Stimulated activated CD4-positive, alpha-beta T cell treated with anti-CD3 and anti-CD28 coated beads, Interleukin-15, amount 100 ng/mL, for 24 hours (primary cell): ENCODE measurements around the gene FADD.
"Not testable (repeated sequence)": the region's sequence is repeated elsewhere in the genome, so short reads cannot be mapped to it uniquely, and the experiment has no call there.

Experiments used
- DNase-seq: peaks from one replicate; pipeline ENCODE4 v3.0.0-alpha.2; 2020

The FADD gene

GRCh38 chr11:70183032-70183431 lies 20.1 kb upstream of the FADD start:
- DNase-seq = no peak

GRCh38 chr11:70183483-70184176 lies 19.5 kb upstream of the FADD start:
- no peak for DNase-seq

GRCh38 chr11:70184396-70184795 lies 18.7 kb upstream of the FADD start:
- DNase-seq = no peak

GRCh38 chr11:70185348-70186055 lies 17.6 kb upstream of the FADD start:
- DNase-seq = no peak

GRCh38 chr11:70186420-70186819 lies 16.7 kb upstream of the FADD start:
- DNase-seq = no peak

- DNase-seq = no peak
Observed at GRCh38 chr11:70186936-70187335, 16.2 kb upstream of the FADD start.

GRCh38 chr11:70187771-70188170 lies 15.3 kb upstream of the FADD start:
- no peak for DNase-seq

- DNase-seq = no peak
Observed at GRCh38 chr11:70189622-70190021, 13.5 kb upstream of the FADD start.

- peak; percentile 74 for DNase-seq
Observed at GRCh38 chr11:70191495-70192140, 11.5 kb upstream of the FADD start.

GRCh38 chr11:70192666-70193410 lies 10.3 kb upstream of the FADD start:
- no peak for DNase-seq

- DNase-seq = no peak
Observed at GRCh38 chr11:70193411-70194292, 9.4 kb upstream of the FADD start.

GRCh38 chr11:70194792-70195791 lies 8.0 kb upstream of the FADD start:
- no peak for DNase-seq

- no peak for DNase-seq
Observed at GRCh38 chr11:70200212-70200844, 2.8 kb upstream of the FADD start.

- DNase-seq = not testable (repeated sequence)
Observed at GRCh38 chr11:70201047-70201446, 2.0 kb upstream of the FADD start.

GRCh38 chr11:70201882-70202861 lies 924 bp upstream of the FADD start:
- no peak for DNase-seq

- peak; percentile 95 for DNase-seq
Observed at GRCh38 chr11:70203751-70204465, 812 bp downstream of the FADD start.

- DNase-seq = peak; percentile 21
Observed at GRCh38 chr11:70204466-70204799, 1.3 kb downstream of the FADD start.

GRCh38 chr11:70205049-70205725 lies 2.1 kb downstream of the FADD start:
- no peak for DNase-seq
